ENCODE data around the gene ADARB2. TPM values are rescaled to one million over a fixed set of nuclear protein-coding genes. Genes with fewer than 3 reads are reported as not detected.

The ADARB2 gene
- total and polyA plus RNA-seq, 2 experiments from 2014 or later, result 0.13 to 0.48 TPM

DNA sequence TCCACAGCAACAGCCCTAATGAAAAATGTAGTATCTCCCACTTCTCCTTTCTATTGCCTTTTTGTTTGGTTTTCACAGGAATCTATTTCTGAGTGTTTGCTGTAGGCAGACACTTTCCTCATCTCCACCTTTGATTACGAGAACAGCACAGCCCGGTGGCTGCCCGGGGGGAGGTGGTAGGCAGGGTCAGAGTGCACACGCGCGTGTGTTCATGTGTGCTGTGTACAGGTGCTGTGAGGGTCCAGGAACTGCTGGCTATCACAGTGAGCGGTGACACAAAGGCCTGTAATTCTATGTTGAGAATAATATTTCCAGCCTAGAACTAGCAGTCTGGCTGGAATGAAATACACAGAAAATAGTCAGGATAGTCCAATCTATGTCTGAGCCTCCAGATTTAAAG is 212.8 kb downstream of the ADARB2 start:
- Histone ChIP-seq H3K27me3 (no peaks in the 10 kb centered on the region), H3K9me2 (replicated peaks; ENCODE audit: insufficient read depth) (no peaks in the 10 kb centered on the region), H3K9me3 (ENCODE audit: low read depth) (no peaks in the 10 kb centered on the region), H3K4me1 (ENCODE audit: insufficient read depth) (no peaks in the 10 kb centered on the region), H3K4me2 (no peak overlapping the region), H3K79me2 (no peaks in the 10 kb centered on the region), H4K20me1 (ENCODE audit: insufficient read depth, poor library complexity, severe bottlenecking) (peaks cover 3% of the 10 kb centered on the region), H3K36me3 (replicated peaks; ENCODE audit: insufficient read depth, low read depth) (no peaks in the 10 kb centered on the region), H2AFZ (no peak overlapping the region), H3K27ac (no peak overlapping the region), H3K4me3 (no peak overlapping the region)
- 60% methylated on average over 7 of the region's 7 CpGs for WGBS (ENCODE audit: low lambda C conversion rate, missing lambda C conversion rate)
- TF ChIP-seq EZH2 (IDR thresholded peaks at IDR 0.05; ENCODE audit: borderline replicate concordance) (no peak), EZH2phosphoT487 (IDR thresholded peaks at IDR 0.05; ENCODE audit: low read depth, severe bottlenecking, unreplicated experiment) (no peak), CTCF (IDR thresholded peaks at IDR 0.05; ENCODE audit: poor library complexity) (no peak)
- peak; percentile 27 for DNase-seq (ENCODE audit: low spot score)

DNA sequence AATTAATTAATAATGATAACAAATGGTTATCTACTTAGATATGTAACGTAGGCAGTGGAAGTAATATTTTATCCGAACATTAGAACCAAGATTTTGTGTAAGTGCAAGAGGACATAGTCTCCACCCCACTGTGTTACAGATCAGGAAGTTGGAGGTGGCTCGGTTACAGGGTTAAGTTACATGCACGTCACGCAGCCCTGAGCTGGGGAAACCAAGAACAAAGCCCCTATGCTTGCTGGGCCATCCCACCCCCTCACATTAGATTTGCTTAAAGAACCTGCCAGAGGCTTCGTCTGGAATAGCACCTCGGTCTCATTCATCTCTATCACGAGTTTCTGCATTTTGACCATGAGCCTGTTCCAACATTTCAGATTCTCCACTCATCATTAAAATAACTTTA is 214.1 kb downstream of the ADARB2 start:
- no peak for TF ChIP-seq CTCF (IDR thresholded peaks at IDR 0.05; ENCODE audit: poor library complexity)
- TF ChIP-seq EZH2phosphoT487 (IDR thresholded peaks at IDR 0.05; ENCODE audit: low read depth, severe bottlenecking, unreplicated experiment), result no peak
- TF ChIP-seq EZH2 (IDR thresholded peaks at IDR 0.05; ENCODE audit: borderline replicate concordance), result no peak
- Histone ChIP-seq H3K27me3 (no peaks in the 10 kb centered on the region), H4K20me1 (ENCODE audit: insufficient read depth, poor library complexity, severe bottlenecking) (peaks cover 3% of the 10 kb centered on the region), H2AFZ (no peak overlapping the region), H3K27ac (no peak overlapping the region), H3K79me2 (no peaks in the 10 kb centered on the region), H3K4me1 (ENCODE audit: insufficient read depth) (no peaks in the 10 kb centered on the region), H3K9me3 (ENCODE audit: low read depth) (no peaks in the 10 kb centered on the region), H3K4me2 (no peak overlapping the region), H3K4me3 (no peak overlapping the region), H3K36me3 (replicated peaks; ENCODE audit: insufficient read depth, low read depth) (no peaks in the 10 kb centered on the region), H3K9me2 (replicated peaks; ENCODE audit: insufficient read depth) (no peaks in the 10 kb centered on the region)
- WGBS (ENCODE audit: low lambda C conversion rate, missing lambda C conversion rate), result 71% methylated on average over 8 of the region's 8 CpGs
- no peak for DNase-seq (ENCODE audit: low spot score)

- Histone ChIP-seq H3K79me2 (no peaks in the 10 kb centered on the region), H2AFZ (no peak overlapping the region), H3K4me2 (no peak overlapping the region), H3K9me2 (replicated peaks; ENCODE audit: insufficient read depth) (no peaks in the 10 kb centered on the region), H3K27ac (no peak overlapping the region), H3K4me1 (ENCODE audit: insufficient read depth) (no peaks in the 10 kb centered on the region), H3K9me3 (ENCODE audit: low read depth) (no peaks in the 10 kb centered on the region), H4K20me1 (ENCODE audit: insufficient read depth, poor library complexity, severe bottlenecking) (peaks cover 3% of the 10 kb centered on the region), H3K36me3 (replicated peaks; ENCODE audit: insufficient read depth, low read depth) (no peaks in the 10 kb centered on the region), H3K4me3 (no peak overlapping the region), H3K27me3 (no peaks in the 10 kb centered on the region)
- TF ChIP-seq CTCF (IDR thresholded peaks at IDR 0.05; ENCODE audit: poor library complexity), result no peak
- no peak for TF ChIP-seq EZH2 (IDR thresholded peaks at IDR 0.05; ENCODE audit: borderline replicate concordance)
- no peak for TF ChIP-seq EZH2phosphoT487 (IDR thresholded peaks at IDR 0.05; ENCODE audit: low read depth, severe bottlenecking, unreplicated experiment)
- WGBS (ENCODE audit: low lambda C conversion rate, missing lambda C conversion rate), result 67% methylated on average over 4 of the region's 4 CpGs
- no peak for DNase-seq (ENCODE audit: low spot score)
These were observed 215.1 kb downstream of the ADARB2 start for GRCh38 chr10:1522237-1522636.

GRCh38 chr10:1521741-1522140 is 215.6 kb downstream of the ADARB2 start:
- WGBS (ENCODE audit: low lambda C conversion rate, missing lambda C conversion rate), result 81% methylated on average over 6 of the region's 6 CpGs
- TF ChIP-seq CTCF (IDR thresholded peaks at IDR 0.05; ENCODE audit: poor library complexity) (no peak), EZH2 (IDR thresholded peaks at IDR 0.05; ENCODE audit: borderline replicate concordance) (no peak), EZH2phosphoT487 (IDR thresholded peaks at IDR 0.05; ENCODE audit: low read depth, severe bottlenecking, unreplicated experiment) (no peak)
- no peak overlapping the region for H3K4me3 ChIP-seq
- H4K20me1 ChIP-seq (ENCODE audit: insufficient read depth, poor library complexity, severe bottlenecking), result peaks cover 3% of the 10 kb centered on the region
- no peaks in the 10 kb centered on the region for H3K9me3 ChIP-seq (ENCODE audit: low read depth)
- no peak overlapping the region for H3K27ac ChIP-seq
- no peaks in the 10 kb centered on the region for H3K36me3 ChIP-seq (replicated peaks; ENCODE audit: insufficient read depth, low read depth)
- H3K79me2 ChIP-seq, result no peaks in the 10 kb centered on the region
- H2AFZ ChIP-seq, result no peak overlapping the region
- no peak for DNase-seq (ENCODE audit: low spot score)
- H3K4me1 ChIP-seq (ENCODE audit: insufficient read depth), result no peaks in the 10 kb centered on the region
- H3K4me2 ChIP-seq, result no peak overlapping the region
- no peaks in the 10 kb centered on the region for H3K9me2 ChIP-seq (replicated peaks; ENCODE audit: insufficient read depth)
- H3K27me3 ChIP-seq, result no peaks in the 10 kb centered on the region

Data from hepatocyte (in vitro differentiated cells).